Lower lobe of right lung (tissue), 2 donors: ENCODE measurements around the gene DIAPH3. TPM values are rescaled to one million over a fixed set of nuclear protein-coding genes. Genes with fewer than 3 reads are reported as not detected.

Source experiments
- ATAC-seq, 2 donors: fragments of 200-7000 bp; cut with Tn5 transposase; one replicate each; pipeline ENCODE4 v1.9.1; 2020 to 2022; ENCODE audit warnings: mild to moderate bottlenecking in 2 of 2, moderate library complexity in 2 of 2
- DNase-seq: peaks from one replicate; pipeline ENCODE4 v3.0.0-alpha.2; 2020
- H3K27ac ChIP-seq: fragments of 200-600 bp; one replicate; pipeline ENCODE4 v1.8.0; 2022
- H3K27me3 ChIP-seq: fragments of 200-600 bp; one replicate; pipeline ENCODE4 v1.8.0; 2022; ENCODE audit warnings: low read depth
- H3K36me3 ChIP-seq: fragments of 200-600 bp; one replicate; pipeline ENCODE4 v1.8.0; 2022; ENCODE audit warnings: mild to moderate bottlenecking
- H3K4me1 ChIP-seq: fragments of 200-600 bp; one replicate; pipeline ENCODE4 v1.8.0; 2022
- H3K4me3 ChIP-seq: fragments of 200-600 bp; one replicate; pipeline ENCODE4 v1.8.0; 2022; ENCODE audit warnings: mild to moderate bottlenecking
- H3K9me3 ChIP-seq: fragments of 200-600 bp; one replicate; pipeline ENCODE4 v1.8.0; 2022
- CTCF ChIP-seq: fragments of 200-600 bp; IDR thresholded peaks from one replicate; pipeline ENCODE4 v1.8.0; 2022; ENCODE audit warnings: antibody characterized with exemption, mild to moderate bottlenecking
- intact Hi-C: fragments of 100-400 bp; cut with DNase I; formaldehyde crosslinking; loops from one replicate; pipeline ENCODE4 v1.11.0; 2022
- total RNA-seq: library from RNA; stranded (reverse); fragmentation: NEBNext Ultra II Directional; extraction: Animal tissue kit (Norgen Biotek cat#: 25700); gene quantifications from one replicate; pipeline ENCODE4 v1.2.1, GENCODE V29; 2021
- donor health status: DM: no; HTN: yes; CAD: no; lungs with severe emphysema.

The DIAPH3 gene
- total RNA-seq, 1 donor from 2014 or later: 3.2 TPM

DNA sequence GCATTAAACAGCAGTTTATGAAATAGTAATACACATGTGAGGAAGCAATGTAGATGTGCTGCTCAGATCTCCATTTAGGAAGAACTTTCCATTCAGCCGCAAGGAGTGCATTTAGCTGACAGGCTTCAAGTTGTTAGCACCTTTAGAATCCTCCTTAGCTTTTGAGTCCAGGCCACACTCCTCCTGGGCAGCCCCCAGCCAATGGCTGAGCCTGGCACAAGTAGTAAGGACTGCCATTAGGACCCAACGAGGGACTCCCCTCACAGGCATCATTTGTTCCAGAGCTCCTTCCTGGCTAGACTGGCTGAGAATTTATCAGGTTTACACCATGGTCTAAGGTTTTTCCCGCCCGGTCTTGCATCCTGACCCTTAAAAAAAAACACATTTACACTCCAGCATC is 201.4 kb downstream of the DIAPH3 start:
- Histone ChIP-seq H3K4me1 (no peaks in the 10 kb centered on the region), H3K27ac (no peak overlapping the region), H3K36me3 (no peaks in the 10 kb centered on the region), H3K4me3 (no peak overlapping the region), H3K9me3 (no peaks in the 10 kb centered on the region), H3K27me3 (no peaks in the 10 kb centered on the region)
- intact Hi-C loops: no loop called here
- DNase-seq (no peak), ATAC-seq (no peak)
- TF ChIP-seq CTCF: no peak

GRCh38 chr13:59960683-59961082 is 203.0 kb downstream of the DIAPH3 start:
- Histone ChIP-seq H3K36me3 (no peaks in the 10 kb centered on the region), H3K9me3 (no peaks in the 10 kb centered on the region), H3K27me3 (no peaks in the 10 kb centered on the region), H3K4me1 (no peaks in the 10 kb centered on the region), H3K27ac (no peak overlapping the region), H3K4me3 (no peak overlapping the region)
- intact Hi-C loops: no loop called here
- TF ChIP-seq CTCF: no peak
- DNase-seq (no peak), ATAC-seq (no peak)

- H3K9me3 ChIP-seq: no peaks in the 10 kb centered on the region
- no peak for TF ChIP-seq CTCF
- no peaks in the 10 kb centered on the region for H3K4me1 ChIP-seq
- intact Hi-C loops: no loop called here
- H3K4me3 ChIP-seq: no peak overlapping the region
- H3K36me3 ChIP-seq: no peaks in the 10 kb centered on the region
- no peak for DNase-seq
- no peak overlapping the region for H3K27ac ChIP-seq
- no peak for ATAC-seq
- H3K27me3 ChIP-seq: no peaks in the 10 kb centered on the region
These were observed 206.3 kb downstream of the DIAPH3 start for GRCh38 chr13:59957438-59957837.

- H3K4me3 ChIP-seq: no peak overlapping the region
- no peaks in the 10 kb centered on the region for H3K36me3 ChIP-seq
- H3K27me3 ChIP-seq: no peaks in the 10 kb centered on the region
- H3K9me3 ChIP-seq: no peaks in the 10 kb centered on the region
- no peaks in the 10 kb centered on the region for H3K4me1 ChIP-seq
- ATAC-seq: no peak
- intact Hi-C loops: no loop called here
- H3K27ac ChIP-seq: no peak overlapping the region
- no peak for DNase-seq
- TF ChIP-seq CTCF: no peak
These were observed 209.1 kb downstream of the DIAPH3 start for GRCh38 chr13:59954601-59955000.

DNA sequence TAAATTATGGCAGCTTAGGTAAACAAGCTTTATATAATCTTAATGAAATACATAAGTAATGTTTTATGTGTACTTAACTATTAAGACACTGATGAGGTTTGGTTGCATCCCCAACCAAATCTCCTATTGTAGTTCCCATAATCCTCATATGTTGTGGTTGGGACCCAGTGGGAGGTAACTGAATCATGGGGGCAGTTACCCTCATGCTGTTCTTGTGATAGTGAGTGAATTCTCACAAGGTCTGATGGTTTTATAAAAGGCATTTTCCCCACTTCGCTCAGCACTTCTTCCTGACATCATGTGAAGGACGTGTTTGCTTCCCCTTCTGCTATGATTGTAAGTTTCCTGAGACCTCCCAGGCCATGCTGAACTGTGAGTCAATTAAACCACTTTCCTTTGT is 212.7 kb downstream of the DIAPH3 start:
- TF ChIP-seq CTCF: no peak
- H3K4me1 ChIP-seq: no peaks in the 10 kb centered on the region
- no peak for DNase-seq
- H3K27ac ChIP-seq: no peak overlapping the region
- no peak overlapping the region for H3K4me3 ChIP-seq
- intact Hi-C loops: no loop called here
- no peaks in the 10 kb centered on the region for H3K9me3 ChIP-seq
- H3K36me3 ChIP-seq: no peaks in the 10 kb centered on the region
- no peak for ATAC-seq
- no peaks in the 10 kb centered on the region for H3K27me3 ChIP-seq

GRCh38 chr13:59950266-59950665 is 213.5 kb downstream of the DIAPH3 start:
- Histone ChIP-seq H3K9me3 (no peaks in the 10 kb centered on the region), H3K4me1 (no peaks in the 10 kb centered on the region), H3K27me3 (no peaks in the 10 kb centered on the region), H3K36me3 (no peaks in the 10 kb centered on the region), H3K27ac (no peak overlapping the region), H3K4me3 (no peak overlapping the region)
- no peak for DNase-seq
- no peak for TF ChIP-seq CTCF
- no peak for ATAC-seq
- intact Hi-C loops: no loop called here
